ENCODE results near the gene SDR9C7.
"Not testable (repeated sequence)": the region's sequence is repeated elsewhere in the genome, so short reads cannot be mapped to it uniquely, and the experiment has no call there.

Gene SDR9C7

DNA sequence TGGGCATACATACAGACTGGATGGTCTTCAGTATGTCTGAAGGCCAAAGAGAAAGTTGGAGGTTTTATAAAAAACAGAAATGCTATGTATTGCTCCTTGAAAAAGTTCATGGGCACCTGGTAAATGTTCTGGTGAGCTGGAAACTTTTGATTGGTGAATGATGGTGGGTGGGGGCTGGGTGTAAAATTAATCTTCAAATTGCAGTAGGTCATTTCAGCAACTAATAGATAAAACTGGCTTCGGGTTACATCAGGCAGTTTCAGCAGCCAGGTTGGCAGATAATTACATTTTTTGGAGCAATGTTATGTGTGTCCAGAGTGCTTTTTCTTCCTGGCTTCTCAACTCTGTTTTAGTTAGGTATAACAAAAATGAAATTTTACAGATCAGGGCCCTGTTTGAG lies 35.3 kb downstream of the SDR9C7 start:
- TF ChIP-seq, protein P1, sequence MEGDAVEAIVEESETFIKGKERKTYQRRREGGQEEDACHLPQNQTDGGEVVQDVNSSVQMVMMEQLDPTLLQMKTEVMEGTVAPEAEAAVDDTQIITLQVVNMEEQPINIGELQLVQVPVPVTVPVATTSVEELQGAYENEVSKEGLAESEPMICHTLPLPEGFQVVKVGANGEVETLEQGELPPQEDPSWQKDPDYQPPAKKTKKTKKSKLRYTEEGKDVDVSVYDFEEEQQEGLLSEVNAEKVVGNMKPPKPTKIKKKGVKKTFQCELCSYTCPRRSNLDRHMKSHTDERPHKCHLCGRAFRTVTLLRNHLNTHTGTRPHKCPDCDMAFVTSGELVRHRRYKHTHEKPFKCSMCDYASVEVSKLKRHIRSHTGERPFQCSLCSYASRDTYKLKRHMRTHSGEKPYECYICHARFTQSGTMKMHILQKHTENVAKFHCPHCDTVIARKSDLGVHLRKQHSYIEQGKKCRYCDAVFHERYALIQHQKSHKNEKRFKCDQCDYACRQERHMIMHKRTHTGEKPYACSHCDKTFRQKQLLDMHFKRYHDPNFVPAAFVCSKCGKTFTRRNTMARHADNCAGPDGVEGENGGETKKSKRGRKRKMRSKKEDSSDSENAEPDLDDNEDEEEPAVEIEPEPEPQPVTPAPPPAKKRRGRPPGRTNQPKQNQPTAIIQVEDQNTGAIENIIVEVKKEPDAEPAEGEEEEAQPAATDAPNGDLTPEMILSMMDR (IDR thresholded peaks at IDR 0.05), result no peak
- TF ChIP-seq ZFX (IDR thresholded peaks at IDR 0.05; ENCODE audit: borderline replicate concordance), result no peak

DNA sequence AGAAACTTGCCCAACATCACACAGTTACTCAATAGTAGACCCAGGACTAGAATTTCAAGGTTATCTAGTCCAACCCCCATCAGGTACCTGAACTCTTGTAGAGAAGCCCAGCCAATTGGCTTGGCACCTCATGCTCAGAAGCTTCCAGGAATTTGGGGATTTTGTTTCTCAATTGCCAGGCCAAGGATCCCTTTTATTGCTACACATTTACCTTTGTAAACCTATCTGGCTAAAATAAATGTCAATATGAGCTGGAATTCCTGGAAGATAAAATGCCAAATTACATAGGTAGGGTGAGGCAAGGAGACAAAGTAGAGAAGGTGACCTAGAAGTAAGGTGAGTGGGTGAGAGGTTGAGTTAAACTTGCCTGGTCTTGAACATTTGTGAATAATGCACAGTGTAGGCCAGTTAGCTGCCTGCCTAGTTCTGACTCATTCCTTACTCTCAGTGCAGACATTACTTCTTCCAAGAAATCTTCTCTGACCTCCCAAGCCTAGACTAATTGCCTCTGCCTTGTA lies 36.3 kb downstream of the SDR9C7 start:
- H3K27ac ChIP-seq, result no peak overlapping the region
- no peak for TF ChIP-seq ZFX (IDR thresholded peaks at IDR 0.05; ENCODE audit: borderline replicate concordance)
- TF ChIP-seq, protein P1 (IDR thresholded peaks at IDR 0.05), result no peak

More for the DNA sequence above, 35.3 kb downstream of the SDR9C7 start:
- no peak overlapping the region for H3K27ac ChIP-seq

DNA sequence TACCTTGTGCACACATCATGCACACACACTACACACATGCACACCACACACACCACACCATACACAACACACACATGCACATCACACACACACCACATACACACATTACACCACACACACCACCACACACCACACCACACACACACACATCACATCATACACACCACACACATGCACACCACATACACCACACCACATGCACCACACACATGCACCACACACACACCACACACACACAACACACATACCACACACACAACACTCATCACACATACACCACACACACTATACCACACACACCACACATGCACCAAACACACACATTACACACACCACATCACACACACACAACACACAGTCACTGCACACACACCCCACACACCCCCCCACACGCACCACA lies 38.1 kb downstream of the SDR9C7 start:
- TF ChIP-seq ZFX (IDR thresholded peaks at IDR 0.05; ENCODE audit: borderline replicate concordance), result no peak
- TF ChIP-seq, protein P1 (IDR thresholded peaks at IDR 0.05), result no peak
- H3K27ac ChIP-seq, result no peak overlapping the region

DNA sequence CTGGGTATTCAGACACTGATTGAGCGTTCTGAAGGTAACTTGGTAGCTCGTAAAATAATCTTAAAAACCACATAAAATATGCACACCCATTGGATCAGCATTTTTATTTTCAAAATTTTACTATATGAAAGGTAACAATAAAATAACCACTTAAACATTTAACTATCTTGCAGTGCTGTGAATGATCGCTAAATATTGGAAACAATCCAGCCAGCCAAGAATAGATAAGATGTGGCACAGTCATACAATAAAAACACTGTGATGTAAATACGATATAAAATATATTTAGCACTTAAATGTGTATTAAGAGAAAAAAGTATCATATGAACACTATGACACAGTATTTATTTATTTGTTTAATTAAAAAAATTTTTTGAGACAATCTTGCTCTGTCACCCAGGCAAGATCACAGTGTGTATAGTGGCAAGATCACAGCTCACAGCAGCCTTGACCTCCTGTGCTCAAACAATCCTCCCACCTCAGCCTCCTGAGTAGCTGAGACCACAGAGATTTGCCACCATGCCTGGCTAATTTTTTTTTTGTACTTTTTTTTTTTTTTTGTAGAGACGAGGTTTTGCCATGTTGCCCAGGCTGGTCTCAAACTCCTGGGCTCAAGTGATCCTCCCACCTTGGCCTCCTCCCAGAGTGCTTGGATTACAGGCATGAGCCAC lies 39.4 kb downstream of the SDR9C7 start:
- no peak for TF ChIP-seq ZFX (IDR thresholded peaks at IDR 0.05; ENCODE audit: borderline replicate concordance)
- TF ChIP-seq, protein P1 (IDR thresholded peaks at IDR 0.05), result no peak
- H3K27ac ChIP-seq, result no peak overlapping the region

DNA sequence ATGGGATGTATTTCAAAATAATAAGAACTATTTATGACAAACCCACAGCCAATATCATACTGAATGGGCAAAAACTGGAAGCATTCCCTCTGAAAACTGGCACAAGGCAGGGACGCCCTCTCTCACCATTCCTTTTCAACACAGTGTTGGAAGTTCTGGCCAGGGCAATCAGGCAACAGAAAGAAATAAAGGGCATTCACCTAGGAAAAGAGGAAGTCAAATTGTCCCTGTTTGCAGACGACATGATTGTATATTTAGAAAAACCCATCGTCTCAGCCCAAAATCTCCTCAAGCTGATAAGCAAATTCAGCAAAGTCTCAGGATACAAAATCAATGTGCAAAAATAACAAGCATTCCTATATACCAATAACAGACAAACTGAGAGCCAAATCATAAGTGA lies 42.3 kb downstream of the SDR9C7 start:
- not testable (repeated sequence) for H3K27ac ChIP-seq

DNA sequence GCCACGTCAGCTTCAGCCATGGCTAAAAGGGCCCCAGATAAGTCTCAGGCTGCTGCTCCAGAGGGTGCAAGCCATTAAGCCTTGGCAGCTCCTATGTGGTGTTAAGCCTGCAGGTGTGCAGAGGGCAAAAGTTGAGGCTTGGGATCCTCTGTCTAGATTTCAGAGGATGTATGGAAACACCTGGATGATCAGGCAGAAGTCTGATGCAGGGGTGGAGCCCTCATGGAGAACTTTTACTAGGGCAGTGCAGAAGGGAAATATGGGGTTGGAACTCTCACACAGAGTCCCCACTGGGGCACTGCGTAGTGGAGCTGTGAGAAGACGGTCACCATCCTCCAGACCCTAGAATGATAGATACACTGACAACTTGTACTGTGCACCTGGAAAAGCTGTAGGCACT lies 47.9 kb downstream of the SDR9C7 start:
- no peak for TF ChIP-seq ZFX (IDR thresholded peaks at IDR 0.05; ENCODE audit: borderline replicate concordance)
- TF ChIP-seq, protein P1 (IDR thresholded peaks at IDR 0.05), result no peak
- no peak overlapping the region for H3K27ac ChIP-seq

DNA sequence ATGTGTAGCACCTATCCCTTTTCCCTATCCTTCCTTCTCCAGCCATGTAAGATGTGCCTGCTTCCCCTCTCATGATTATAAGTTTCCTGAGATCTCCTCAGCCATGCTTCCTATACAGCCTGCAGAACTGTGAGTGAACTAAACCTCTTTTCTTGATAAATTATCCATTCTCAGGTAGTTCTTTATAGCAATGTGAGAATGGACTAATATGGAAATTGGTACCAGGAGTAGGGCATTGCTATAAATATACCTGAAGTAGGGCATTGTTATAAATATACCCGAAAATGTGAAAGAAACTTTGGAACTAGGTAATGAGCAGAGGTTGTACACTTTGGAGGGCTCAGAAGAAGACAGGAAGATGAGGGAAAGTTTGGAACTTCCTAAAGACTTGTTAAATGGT lies 48.9 kb downstream of the SDR9C7 start:
- no peak for TF ChIP-seq ZFX (IDR thresholded peaks at IDR 0.05; ENCODE audit: borderline replicate concordance)
- TF ChIP-seq, protein P1 (IDR thresholded peaks at IDR 0.05), result no peak
- H3K27ac ChIP-seq, result no peak overlapping the region

DNA sequence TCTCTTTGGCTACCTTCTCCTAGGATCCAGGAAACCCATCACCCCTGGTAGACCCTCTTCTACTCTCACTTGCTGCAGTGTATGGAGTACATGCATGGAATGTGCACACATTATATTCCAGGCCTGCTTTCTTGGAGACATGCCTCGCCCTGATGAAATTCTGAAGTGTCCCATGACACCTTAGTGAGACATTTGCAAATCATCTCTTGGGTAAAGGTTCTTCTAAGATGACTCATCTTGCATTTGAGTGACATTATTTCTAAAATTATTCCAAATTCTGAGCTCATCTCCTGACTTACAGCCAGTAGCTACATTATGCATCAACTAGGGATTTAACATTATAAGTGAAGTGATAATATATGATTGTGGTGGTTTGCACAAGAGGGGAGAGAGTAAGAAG lies 49.8 kb downstream of the SDR9C7 start:
- H3K27ac ChIP-seq, result no peak overlapping the region
- TF ChIP-seq, protein P1 (IDR thresholded peaks at IDR 0.05), result no peak
- no peak for TF ChIP-seq ZFX (IDR thresholded peaks at IDR 0.05; ENCODE audit: borderline replicate concordance)

DNA sequence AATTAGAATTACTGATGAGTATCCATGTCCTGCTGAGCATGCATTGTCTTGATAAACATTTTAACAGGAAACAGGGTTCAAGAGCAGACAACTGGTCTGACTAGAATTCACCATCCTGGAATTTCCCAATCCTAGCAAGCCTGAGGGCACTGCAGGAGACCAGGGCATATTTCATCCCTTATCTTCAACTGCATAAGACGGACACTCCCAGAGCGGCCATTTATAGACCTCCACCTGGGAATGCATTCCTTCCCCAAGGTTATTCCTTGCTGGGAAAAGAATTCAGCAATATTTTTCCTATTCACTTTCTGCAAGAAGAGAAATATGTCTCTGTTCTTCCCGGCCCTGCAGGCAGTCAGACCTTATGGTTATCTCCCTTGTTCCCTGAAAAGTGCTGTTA lies 51.8 kb downstream of the SDR9C7 start:
- H3K27ac ChIP-seq, result not testable (repeated sequence)

Measured in 22Rv1 (cell line).